ENCODE results near the gene GDA.

Gene GDA

GRCh38 chr9:72151104-72151503 is 1.9 kb downstream of the GDA start:
- DNase-seq, result no peak

DNA sequence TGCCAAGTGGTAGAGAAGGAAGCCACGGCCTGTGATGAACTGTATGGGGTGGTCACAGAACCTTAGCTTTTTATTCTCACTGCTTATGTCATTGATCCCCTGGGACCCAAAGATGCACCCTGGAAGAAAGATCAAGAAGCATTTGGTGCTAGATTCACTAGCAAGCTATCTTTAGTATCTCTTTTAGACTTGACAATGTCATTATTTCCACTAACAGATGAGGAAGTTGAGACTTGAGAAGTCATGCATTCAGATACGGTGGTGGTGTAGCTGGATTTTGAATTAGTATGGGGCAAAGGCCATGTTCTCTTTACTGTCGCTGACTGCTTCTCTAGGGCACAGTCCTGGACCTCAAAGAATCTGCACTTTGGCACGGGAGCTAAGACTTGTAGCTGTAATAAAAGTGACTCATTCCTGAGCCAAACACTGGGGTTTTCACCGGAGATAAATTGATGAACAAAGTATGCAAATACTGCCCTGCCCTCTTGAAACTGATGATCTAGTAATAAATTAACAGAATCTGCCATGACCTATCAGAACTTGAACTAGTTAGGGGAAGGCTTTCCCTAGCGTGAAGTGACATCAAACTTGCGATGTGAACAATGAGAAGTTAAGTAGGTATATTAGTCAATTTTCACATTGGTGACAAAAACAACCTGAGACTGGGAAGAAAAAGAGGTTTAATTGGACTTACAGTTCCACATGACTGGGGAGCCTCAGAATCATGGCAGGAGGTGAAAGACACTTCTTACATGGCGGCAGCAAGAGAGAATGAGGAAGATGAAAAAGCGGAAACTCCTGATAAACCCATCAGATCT is 5.4 kb downstream of the GDA start:
- no peak for DNase-seq

DNA sequence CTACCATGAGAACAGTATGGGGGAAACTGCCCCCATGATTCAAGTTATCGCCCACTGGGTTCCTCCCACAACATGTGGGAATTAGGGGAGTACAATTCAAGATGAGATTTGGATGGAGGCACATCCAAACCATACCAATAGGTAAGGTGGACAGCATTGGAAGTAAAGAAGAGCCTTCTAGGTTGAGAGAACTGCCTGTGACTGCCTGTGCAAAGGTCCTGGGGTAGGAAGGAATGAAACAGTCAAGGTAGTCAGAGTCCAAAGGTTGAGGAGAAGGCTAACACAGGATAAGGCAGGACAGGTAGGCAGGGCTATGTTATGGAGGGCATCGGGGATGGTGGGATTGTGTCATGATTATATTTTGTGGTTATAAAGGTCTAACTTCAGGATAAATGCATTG is 6.1 kb downstream of the GDA start:
- DNase-seq, result no peak

- DNase-seq, result no peak
These were observed 7.3 kb downstream of the GDA start for GRCh38 chr9:72156586-72156985.

- DNase-seq, result no peak
These were observed 9.4 kb downstream of the GDA start for GRCh38 chr9:72158680-72159079.

GRCh38 chr9:72160446-72161123 is 11.3 kb downstream of the GDA start:
- DNase-seq, result no peak

GRCh38 chr9:72165326-72165725 is 16.1 kb downstream of the GDA start:
- DNase-seq, result no peak

GRCh38 chr9:72165821-72166547 is 16.7 kb downstream of the GDA start:
- no peak for DNase-seq

DNA sequence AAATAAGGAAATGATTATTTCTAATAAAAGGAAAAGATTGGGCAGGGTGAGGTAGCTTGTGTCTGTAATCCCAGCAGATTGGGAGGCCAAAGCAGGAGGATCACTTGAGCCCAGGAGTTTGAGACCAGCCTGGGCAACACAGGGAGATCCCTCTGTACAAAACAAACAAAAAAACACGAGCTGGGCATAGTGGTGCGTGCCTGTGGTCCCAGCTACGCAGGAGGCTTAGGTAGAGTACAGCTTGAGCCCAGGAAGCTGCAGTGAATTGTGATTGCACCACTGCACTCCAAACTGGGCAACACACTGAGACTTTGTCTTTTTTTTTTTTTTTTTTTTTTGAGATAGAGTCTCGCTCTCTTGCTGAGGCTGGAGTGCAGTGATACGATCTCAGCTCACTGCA is 18.8 kb downstream of the GDA start:
- no peak for DNase-seq

GRCh38 chr9:72169178-72169577 is 19.9 kb downstream of the GDA start:
- no peak for DNase-seq

- DNase-seq, result no peak
These were observed 23.8 kb downstream of the GDA start for GRCh38 chr9:72173080-72173479.

DNA sequence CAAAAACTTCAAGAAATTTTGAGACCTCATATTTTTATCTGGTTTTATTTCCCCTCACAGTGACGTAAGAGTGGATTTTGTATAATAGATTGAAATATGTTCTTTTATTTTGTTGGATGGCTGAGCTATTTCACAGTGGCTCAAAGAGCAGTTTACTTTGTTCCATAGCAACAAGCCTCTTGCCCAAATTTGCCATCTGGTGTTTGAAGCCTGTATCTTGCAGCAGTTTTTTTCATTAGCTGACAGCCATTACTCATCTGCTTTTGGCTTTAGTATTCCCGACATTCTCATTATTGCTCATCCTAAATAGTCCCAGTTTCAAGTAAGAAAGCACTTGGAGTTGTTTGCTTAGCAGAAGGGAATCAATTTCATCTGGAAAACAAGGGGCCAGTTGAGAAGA is 36.3 kb downstream of the GDA start:
- DNase-seq, result no peak

GRCh38 chr9:72187121-72187695 is 38.0 kb downstream of the GDA start:
- DNase-seq, result no peak

- no peak for DNase-seq
These were observed 39.0 kb downstream of the GDA start for GRCh38 chr9:72188232-72188631.

DNA sequence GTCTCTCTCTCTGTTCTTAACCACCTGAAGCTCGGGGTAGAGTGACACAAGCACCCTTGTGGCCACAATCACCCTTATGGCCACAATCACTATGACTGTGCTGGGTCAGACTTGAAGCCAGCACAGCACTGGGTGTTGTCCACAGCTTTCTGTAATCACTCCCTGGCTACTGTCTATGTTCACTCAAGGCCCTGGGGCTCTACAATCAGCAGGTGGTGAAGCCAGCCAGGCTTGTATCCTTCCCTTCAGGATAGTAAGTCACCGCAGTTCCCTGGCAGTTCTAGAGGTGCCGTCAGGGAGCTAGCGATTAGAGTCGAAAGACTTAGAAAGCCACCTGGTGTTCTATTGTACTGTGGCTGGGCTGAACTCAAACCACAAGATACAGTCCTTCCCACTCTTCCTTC is 44.2 kb downstream of the GDA start:
- DNase-seq, result no peak

DNA sequence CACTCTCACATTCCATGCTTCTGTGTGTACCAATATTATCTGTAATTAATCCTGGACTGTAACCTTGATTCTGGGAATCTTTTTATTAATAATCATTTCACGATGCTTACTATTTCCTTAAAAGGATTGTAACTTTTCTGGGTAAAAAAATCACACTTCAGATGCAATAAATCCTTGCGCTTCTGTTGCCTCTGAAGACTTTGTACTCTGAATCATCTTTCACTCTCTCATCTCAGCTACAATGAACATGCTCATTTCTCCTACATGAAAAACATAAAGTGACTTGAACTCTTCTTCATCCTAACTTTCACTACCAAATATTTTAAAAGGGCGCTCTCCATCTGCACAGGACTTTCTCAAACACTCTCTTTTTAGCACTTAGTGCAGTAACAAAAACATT is 50.0 kb downstream of the GDA start:
- DNase-seq, result no peak

GRCh38 chr9:72200452-72200851 is 51.2 kb downstream of the GDA start:
- DNase-seq, result no peak

- no peak for DNase-seq
These were observed 52.8 kb downstream of the GDA start for GRCh38 chr9:72202009-72202408.

- DNase-seq, result no peak
These were observed 54.1 kb downstream of the GDA start for GRCh38 chr9:72203205-72203803.

DNA sequence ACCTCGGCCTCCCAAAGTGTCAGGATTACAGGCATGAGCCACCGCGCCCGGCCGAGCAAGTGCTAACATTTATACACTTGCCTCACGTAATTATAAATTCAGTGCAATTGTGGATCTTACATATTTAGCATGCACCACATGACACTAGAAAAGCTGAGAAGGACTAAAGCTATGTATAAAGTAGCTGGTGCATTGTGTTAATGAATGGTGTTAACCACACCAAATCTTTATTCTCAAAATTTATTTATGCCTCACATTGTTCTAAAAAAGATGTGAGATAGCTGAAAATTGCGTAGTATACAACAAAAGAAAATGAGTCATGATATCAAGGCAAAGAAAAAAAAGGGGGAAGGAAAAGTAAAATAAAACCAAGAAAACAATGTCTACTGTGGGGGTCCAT is 54.8 kb downstream of the GDA start:
- no peak for DNase-seq

- no peak for DNase-seq
These were observed 56.3 kb downstream of the GDA start for GRCh38 chr9:72205513-72205912.

GRCh38 chr9:72207278-72207677 is 58.0 kb downstream of the GDA start:
- DNase-seq, result no peak

GRCh38 chr9:72210522-72210921 is 61.3 kb downstream of the GDA start:
- DNase-seq, result no peak
